Neural cell (in vitro differentiated cells): ENCODE measurements around the gene SULT4A1. TPM values are rescaled to one million over a fixed set of nuclear protein-coding genes. Genes with fewer than 3 reads are reported as not detected.

Experiments
- H2AFZ ChIP-seq: fragments of 200-600, 300-800 bp; sonication (generic), shearing (Covaris generic); 2 replicates; pipeline ENCODE4 v1.6.0; 2014; ENCODE audit warnings: low read depth, mild to moderate bottlenecking, antibody characterized with exemption, low read length, moderate library complexity
- H3F3A ChIP-seq: fragments of 200-600 bp; shearing (Covaris generic); 2 replicates; pipeline ENCODE4 v1.6.1; 2016; ENCODE audit warnings: mild to moderate bottlenecking, moderate library complexity, mixed read lengths, antibody characterized with exemption, low read length; ENCODE audit not compliant: insufficient read depth, poor library complexity, severe bottlenecking
- H3K27ac ChIP-seq: fragments of 200-600, 300-800 bp; sonication (generic), shearing (Covaris generic); 2 replicates; pipeline ENCODE4 v1.5.1; 2014; ENCODE audit warnings: mild to moderate bottlenecking, low read length, moderate library complexity
- H3K27me3 ChIP-seq: fragments of 300-800, 200-600 bp; sonication (generic), shearing (Covaris generic); 2 replicates; pipeline ENCODE4 v1.6.0; 2014; ENCODE audit warnings: mild to moderate bottlenecking, low read depth, low read length, moderate library complexity; ENCODE audit not compliant: insufficient read depth
- H3K36me3 ChIP-seq: fragments of 300-800, 200-600 bp; sonication (generic), shearing (Covaris generic); 2 replicates; pipeline ENCODE4 v1.5.1; 2014; ENCODE audit warnings: mild to moderate bottlenecking, antibody characterized with exemption, low read length, moderate library complexity; ENCODE audit not compliant: insufficient read depth
- H3K4me2 ChIP-seq: fragments of 300-800, 200-600 bp; sonication (generic), shearing (Covaris generic); 2 replicates; pipeline ENCODE4 v1.6.0; 2014; ENCODE audit warnings: mild to moderate bottlenecking, low read length
- H3K4me3 ChIP-seq: fragments of 300-800, 200-600 bp; sonication (generic), shearing (Covaris generic); 2 replicates; pipeline ENCODE4 v1.5.1; 2014; ENCODE audit warnings: mild to moderate bottlenecking, low read length, moderate library complexity
- H3K79me2 ChIP-seq: fragments of 200-600 bp; shearing (Covaris generic); replicated peaks from 2 replicates; pipeline ENCODE4 v1.6.0; 2014; ENCODE audit warnings: mild to moderate bottlenecking, low read length, moderate library complexity; ENCODE audit not compliant: insufficient read depth
- H3K9ac ChIP-seq: fragments of 300-800, 200-600 bp; sonication (generic), shearing (Covaris generic); 2 replicates; pipeline ENCODE4 v1.6.1; 2016; ENCODE audit warnings: mild to moderate bottlenecking, low read length, mixed read lengths
- H3K9me2 ChIP-seq: fragments of 200-600 bp; shearing (Covaris generic); 2 replicates; pipeline ENCODE4 v1.6.1; 2016; ENCODE audit warnings: mild to moderate bottlenecking, low read length, mixed read lengths; ENCODE audit not compliant: insufficient read depth
- H3K9me3 ChIP-seq: fragments of 200-600, 300-800 bp; sonication (generic), shearing (Covaris generic); 2 replicates; pipeline ENCODE4 v1.6.1; 2016; ENCODE audit warnings: mild to moderate bottlenecking, mixed run types, low read length, moderate library complexity, mixed read lengths
- H4K20me1 ChIP-seq: fragments of 200-600 bp; shearing (Covaris generic); 2 replicates; pipeline ENCODE4 v1.6.1; 2016; ENCODE audit warnings: mild to moderate bottlenecking, mixed run types; ENCODE audit not compliant: insufficient read depth
- EP300 ChIP-seq: fragments of 450-650 bp; conservative IDR thresholded peaks from 2 replicates; pipeline ENCODE4 v1.6.1; 2014; ENCODE audit warnings: antibody characterized with exemption, mild to moderate bottlenecking, moderate library complexity; ENCODE audit not compliant: poor library complexity, severe bottlenecking
- EZH2 ChIP-seq: fragments of 200-600, 300-800 bp; shearing (Covaris generic), sonication (generic); IDR thresholded peaks from 2 replicates; pipeline ENCODE4 v1.6.1; 2014; ENCODE audit warnings: antibody characterized with exemption, low read length, borderline replicate concordance, mild to moderate bottlenecking; ENCODE audit not compliant: insufficient read depth, poor library complexity, severe bottlenecking
- MXI1 ChIP-seq: fragments of 450-650 bp; conservative IDR thresholded peaks from 2 replicates; pipeline ENCODE4 v1.6.1; 2014; ENCODE audit warnings: antibody characterized with exemption, mild to moderate bottlenecking; ENCODE audit not compliant: poor library complexity, severe bottlenecking
- POLR2AphosphoS5 ChIP-seq: IDR thresholded peaks from 2 replicates; pipeline ENCODE4 v1.6.1; 2012
- RAD21 ChIP-seq: fragments of 450-650 bp; conservative IDR thresholded peaks from 2 replicates; pipeline ENCODE4 v1.6.1; 2014; ENCODE audit warnings: antibody characterized with exemption, mild to moderate bottlenecking, moderate library complexity
- SMC3 ChIP-seq: fragments of 450-650 bp; conservative IDR thresholded peaks from 2 replicates; pipeline ENCODE4 v1.6.1; 2014; ENCODE audit warnings: antibody characterized with exemption, mild to moderate bottlenecking, moderate library complexity; ENCODE audit not compliant: poor library complexity
- TAF1 ChIP-seq: IDR thresholded peaks from 2 replicates; pipeline ENCODE4 v1.6.1; 2012; ENCODE audit warnings: low read depth
- polyA plus RNA-seq: library from polyadenylated mRNA; depleted of rRNA; stranded (reverse); fragments of >200 nt; gene quantifications from 2 replicates; pipeline ENCODE4 v1.2.3, GENCODE V29; 2014
- TF ChIP-seq, protein P1 (sequence below): fragments of 450-650 bp; IDR thresholded peaks from 2 replicates; pipeline ENCODE4 v1.5.1; 2014; ENCODE audit warnings: antibody characterized with exemption, mild to moderate bottlenecking, moderate library complexity; ENCODE audit not compliant: poor library complexity, severe bottlenecking
- TF ChIP-seq, protein P2 (sequence below): IDR thresholded peaks from 2 replicates; pipeline ENCODE4 v1.6.1; 2012; ENCODE audit warnings: borderline replicate concordance

SULT4A1 gene
- polyA plus RNA-seq, 1 donor from 2014 or later: 182 TPM

DNA sequence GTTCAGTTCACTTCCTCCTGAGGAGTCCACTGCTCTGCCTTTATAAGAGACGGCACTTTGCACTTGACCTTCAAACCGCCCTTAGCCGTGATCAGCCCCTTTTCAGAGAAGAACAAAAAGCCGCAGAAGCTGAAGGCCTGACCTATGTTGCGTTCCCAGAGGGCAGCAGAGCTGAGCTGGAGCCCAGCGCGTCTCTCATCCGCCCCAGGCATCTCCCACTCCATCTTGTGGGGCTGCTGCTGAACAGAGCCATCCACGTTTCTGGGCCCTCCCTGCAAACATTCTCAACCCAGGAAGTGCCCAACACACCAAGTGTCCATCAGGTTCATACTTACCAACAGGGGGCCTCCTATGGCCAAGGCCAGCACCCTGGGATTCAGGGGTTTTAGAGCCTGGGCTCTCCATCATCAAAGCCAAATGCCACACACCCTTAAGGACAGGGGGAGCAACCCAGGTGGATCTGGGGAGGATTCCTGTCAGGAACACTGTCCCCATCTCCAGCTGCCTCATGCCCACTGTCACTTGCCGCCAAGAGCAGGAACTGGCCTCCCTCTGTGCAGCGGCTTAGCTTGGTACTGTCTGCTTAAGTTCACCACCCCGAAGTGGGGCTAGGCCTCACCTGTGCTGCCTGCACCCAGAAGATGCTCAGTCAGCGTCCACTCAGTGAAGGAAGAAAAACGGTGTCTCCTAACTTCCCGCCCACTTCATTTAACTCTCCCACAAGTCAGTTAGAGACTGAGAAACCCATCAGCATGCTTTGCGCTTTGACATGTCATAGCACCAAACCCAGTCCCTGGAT lies 34.2 kb downstream of the SULT4A1 start:
- Histone ChIP-seq H2AFZ (no peak overlapping the region), H3K9me3 (no peaks in the 10 kb centered on the region), H3F3A (no peaks in the 10 kb centered on the region), H3K4me2 (no peak overlapping the region), H3K27me3 (no peaks in the 10 kb centered on the region), H3K27ac (no peak overlapping the region), H3K9ac (no peak overlapping the region), H3K4me3 (no peak overlapping the region), H3K36me3 (no peaks in the 10 kb centered on the region), H4K20me1 (no peaks in the 10 kb centered on the region), H3K79me2 (no peaks in the 10 kb centered on the region), H3K9me2 (no peaks in the 10 kb centered on the region)
- TF ChIP-seq SMC3: no peak
- no peak for TF ChIP-seq TAF1
- no peak for TF ChIP-seq POLR2AphosphoS5
- TF ChIP-seq EZH2: no peak

DNA sequence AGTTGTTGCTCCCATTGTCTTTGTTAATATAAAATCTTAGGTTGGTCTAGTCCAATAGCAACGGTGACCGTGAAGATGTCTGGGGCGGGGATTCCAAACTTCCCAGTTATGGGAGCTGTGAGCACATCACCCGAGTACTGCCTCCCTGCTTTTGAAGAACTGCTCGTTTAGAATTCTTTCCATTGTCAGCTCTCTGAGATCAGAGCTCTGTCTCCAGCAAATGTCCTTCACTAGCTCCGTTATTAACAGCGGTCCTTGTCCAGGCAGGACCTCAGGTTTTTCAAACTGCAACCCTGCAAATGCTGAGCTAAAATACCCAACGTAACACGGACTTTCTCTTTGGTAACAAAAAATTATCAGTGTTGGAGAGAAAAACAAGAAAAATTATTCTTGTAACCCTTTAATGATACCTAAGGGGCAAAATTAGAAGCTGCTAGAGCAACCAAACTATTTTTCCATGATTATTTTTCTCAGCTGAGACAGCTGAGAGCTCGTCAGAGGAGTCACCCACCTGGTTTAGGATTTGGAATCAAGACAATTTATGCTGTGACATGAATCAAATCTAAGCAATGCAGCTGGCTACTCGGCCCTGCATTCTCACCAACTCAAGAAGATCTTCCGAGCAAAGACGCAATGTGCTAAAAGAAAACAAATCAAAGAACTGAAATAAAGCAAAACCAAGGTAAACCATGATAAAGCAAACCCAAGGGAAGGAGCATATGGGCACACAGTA lies 35.1 kb downstream of the SULT4A1 start:
- no peak overlapping the region for H3K9ac ChIP-seq

More for the DNA sequence above, 35.1 kb downstream of the SULT4A1 start:
- Histone ChIP-seq H3F3A (no peaks in the 10 kb centered on the region), H3K36me3 (no peaks in the 10 kb centered on the region), H3K9me2 (no peaks in the 10 kb centered on the region), H3K4me2 (no peak overlapping the region), H3K9me3 (no peaks in the 10 kb centered on the region), H3K27ac (no peak overlapping the region), H3K4me3 (no peak overlapping the region), H2AFZ (no peak overlapping the region), H3K79me2 (no peaks in the 10 kb centered on the region), H3K27me3 (no peaks in the 10 kb centered on the region), H4K20me1 (no peaks in the 10 kb centered on the region)
- TF ChIP-seq MXI1 (no peak), EZH2 (no peak), TAF1 (no peak), EP300 (no peak), SMC3 (no peak), POLR2AphosphoS5 (no peak), RAD21 (no peak)
- TF ChIP-seq, protein P1, sequence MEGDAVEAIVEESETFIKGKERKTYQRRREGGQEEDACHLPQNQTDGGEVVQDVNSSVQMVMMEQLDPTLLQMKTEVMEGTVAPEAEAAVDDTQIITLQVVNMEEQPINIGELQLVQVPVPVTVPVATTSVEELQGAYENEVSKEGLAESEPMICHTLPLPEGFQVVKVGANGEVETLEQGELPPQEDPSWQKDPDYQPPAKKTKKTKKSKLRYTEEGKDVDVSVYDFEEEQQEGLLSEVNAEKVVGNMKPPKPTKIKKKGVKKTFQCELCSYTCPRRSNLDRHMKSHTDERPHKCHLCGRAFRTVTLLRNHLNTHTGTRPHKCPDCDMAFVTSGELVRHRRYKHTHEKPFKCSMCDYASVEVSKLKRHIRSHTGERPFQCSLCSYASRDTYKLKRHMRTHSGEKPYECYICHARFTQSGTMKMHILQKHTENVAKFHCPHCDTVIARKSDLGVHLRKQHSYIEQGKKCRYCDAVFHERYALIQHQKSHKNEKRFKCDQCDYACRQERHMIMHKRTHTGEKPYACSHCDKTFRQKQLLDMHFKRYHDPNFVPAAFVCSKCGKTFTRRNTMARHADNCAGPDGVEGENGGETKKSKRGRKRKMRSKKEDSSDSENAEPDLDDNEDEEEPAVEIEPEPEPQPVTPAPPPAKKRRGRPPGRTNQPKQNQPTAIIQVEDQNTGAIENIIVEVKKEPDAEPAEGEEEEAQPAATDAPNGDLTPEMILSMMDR: no peak
- TF ChIP-seq, protein P2, sequence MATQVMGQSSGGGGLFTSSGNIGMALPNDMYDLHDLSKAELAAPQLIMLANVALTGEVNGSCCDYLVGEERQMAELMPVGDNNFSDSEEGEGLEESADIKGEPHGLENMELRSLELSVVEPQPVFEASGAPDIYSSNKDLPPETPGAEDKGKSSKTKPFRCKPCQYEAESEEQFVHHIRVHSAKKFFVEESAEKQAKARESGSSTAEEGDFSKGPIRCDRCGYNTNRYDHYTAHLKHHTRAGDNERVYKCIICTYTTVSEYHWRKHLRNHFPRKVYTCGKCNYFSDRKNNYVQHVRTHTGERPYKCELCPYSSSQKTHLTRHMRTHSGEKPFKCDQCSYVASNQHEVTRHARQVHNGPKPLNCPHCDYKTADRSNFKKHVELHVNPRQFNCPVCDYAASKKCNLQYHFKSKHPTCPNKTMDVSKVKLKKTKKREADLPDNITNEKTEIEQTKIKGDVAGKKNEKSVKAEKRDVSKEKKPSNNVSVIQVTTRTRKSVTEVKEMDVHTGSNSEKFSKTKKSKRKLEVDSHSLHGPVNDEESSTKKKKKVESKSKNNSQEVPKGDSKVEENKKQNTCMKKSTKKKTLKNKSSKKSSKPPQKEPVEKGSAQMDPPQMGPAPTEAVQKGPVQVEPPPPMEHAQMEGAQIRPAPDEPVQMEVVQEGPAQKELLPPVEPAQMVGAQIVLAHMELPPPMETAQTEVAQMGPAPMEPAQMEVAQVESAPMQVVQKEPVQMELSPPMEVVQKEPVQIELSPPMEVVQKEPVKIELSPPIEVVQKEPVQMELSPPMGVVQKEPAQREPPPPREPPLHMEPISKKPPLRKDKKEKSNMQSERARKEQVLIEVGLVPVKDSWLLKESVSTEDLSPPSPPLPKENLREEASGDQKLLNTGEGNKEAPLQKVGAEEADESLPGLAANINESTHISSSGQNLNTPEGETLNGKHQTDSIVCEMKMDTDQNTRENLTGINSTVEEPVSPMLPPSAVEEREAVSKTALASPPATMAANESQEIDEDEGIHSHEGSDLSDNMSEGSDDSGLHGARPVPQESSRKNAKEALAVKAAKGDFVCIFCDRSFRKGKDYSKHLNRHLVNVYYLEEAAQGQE: no peak
